ENCODE results near the gene MVB12B. TPM values are rescaled to one million over a fixed set of nuclear protein-coding genes. Genes with fewer than 3 reads are reported as not detected.

MVB12B gene
- total and polyA plus RNA-seq, 2 experiments from 2014 or later, result 19.0 to 29.9 TPM

DNA sequence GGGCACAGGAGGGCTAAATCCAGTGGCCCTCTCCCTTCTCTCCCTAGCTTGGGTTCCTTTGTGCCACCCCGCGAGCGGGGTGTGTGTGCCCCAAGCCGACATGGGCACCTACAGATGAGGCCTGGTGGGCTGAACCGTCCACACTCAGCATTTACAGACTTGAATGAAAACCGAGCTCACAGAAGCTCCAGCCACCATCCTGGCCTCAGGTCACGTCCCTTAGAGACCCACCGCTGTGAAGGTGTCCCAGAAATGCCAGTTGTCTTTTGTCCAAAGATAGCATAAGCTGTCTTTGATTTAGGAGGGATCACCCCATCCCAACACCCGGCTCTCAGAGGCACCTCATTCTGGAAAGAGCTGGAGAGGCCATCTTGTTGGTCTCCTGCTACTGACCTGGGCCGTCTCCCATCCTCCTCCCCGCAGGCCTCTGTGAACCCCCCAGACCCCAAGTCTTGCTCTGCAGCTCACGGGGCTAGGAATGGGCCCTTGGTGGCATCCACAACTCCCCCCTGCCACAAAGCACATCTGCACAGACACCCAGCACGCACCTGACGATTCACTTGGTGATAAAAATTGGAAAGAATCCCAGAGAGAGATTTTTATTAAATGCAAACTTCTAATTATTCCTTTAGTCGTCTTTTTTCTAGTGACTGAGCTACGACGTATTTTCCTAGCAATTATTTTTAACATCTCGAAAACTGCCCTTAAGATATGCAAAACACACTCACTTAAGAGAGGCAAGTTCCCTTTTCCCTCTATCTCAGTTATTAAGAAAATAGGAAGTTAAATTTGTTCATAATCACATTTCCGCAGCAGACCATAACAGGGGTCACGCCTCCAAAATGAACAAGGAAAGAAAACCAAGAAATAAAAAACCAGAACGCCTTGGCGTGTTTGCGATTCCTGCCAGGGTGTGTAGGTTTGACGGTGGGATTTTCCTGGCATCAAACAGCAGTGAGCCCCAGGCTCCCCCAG is 206.6 kb downstream of the MVB12B start:
- H3K36me3 ChIP-seq, result no peaks in the 10 kb centered on the region
- no peak for DNase-seq (ENCODE audit: low read depth in 1 of 2, low spot score in 1 of 2)
- no peaks in the 10 kb centered on the region for H3K9me3 ChIP-seq (ENCODE audit: low read depth)
- peaks cover 9% of the 10 kb centered on the region for H3K27me3 ChIP-seq
- H3K4me1 ChIP-seq (ENCODE audit: low read depth), result peaks cover 21% of the 10 kb centered on the region
- no peak overlapping the region for H3K4me3 ChIP-seq
- no peak overlapping the region for H3K27ac ChIP-seq
- TF ChIP-seq, protein P1, sequence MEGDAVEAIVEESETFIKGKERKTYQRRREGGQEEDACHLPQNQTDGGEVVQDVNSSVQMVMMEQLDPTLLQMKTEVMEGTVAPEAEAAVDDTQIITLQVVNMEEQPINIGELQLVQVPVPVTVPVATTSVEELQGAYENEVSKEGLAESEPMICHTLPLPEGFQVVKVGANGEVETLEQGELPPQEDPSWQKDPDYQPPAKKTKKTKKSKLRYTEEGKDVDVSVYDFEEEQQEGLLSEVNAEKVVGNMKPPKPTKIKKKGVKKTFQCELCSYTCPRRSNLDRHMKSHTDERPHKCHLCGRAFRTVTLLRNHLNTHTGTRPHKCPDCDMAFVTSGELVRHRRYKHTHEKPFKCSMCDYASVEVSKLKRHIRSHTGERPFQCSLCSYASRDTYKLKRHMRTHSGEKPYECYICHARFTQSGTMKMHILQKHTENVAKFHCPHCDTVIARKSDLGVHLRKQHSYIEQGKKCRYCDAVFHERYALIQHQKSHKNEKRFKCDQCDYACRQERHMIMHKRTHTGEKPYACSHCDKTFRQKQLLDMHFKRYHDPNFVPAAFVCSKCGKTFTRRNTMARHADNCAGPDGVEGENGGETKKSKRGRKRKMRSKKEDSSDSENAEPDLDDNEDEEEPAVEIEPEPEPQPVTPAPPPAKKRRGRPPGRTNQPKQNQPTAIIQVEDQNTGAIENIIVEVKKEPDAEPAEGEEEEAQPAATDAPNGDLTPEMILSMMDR (IDR thresholded peaks at IDR 0.05; ENCODE audit: low read depth, low read length), result no peak

DNA sequence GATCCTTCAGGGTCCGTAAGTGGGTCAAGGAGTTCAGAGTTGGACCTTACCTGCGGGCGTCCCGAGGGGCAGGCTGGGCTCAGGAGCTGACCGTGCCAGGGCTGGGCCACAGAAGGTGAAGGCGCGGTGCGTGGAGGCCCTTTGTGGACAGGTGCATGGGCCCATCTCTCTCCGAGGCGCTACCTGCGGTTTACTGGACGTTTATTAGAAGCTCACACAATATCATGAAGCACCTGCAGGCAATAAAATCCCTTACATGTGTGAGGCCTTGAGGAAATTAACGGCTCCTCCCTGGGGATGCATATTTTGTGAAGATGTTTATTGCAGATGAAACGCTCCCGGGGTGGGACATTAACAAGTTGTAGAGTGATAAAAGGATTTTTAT is 207.3 kb downstream of the MVB12B start:
- Histone ChIP-seq H3K27ac (no peak overlapping the region), H3K27me3 (peaks cover 9% of the 10 kb centered on the region), H3K4me3 (no peak overlapping the region), H3K4me1 (ENCODE audit: low read depth) (peaks cover 21% of the 10 kb centered on the region), H3K36me3 (no peaks in the 10 kb centered on the region), H3K9me3 (ENCODE audit: low read depth) (no peaks in the 10 kb centered on the region)
- DNase-seq (ENCODE audit: low read depth in 1 of 2, low spot score in 1 of 2), result no peak
- TF ChIP-seq, protein P1 (IDR thresholded peaks at IDR 0.05; ENCODE audit: low read depth, low read length), result no peak

DNA sequence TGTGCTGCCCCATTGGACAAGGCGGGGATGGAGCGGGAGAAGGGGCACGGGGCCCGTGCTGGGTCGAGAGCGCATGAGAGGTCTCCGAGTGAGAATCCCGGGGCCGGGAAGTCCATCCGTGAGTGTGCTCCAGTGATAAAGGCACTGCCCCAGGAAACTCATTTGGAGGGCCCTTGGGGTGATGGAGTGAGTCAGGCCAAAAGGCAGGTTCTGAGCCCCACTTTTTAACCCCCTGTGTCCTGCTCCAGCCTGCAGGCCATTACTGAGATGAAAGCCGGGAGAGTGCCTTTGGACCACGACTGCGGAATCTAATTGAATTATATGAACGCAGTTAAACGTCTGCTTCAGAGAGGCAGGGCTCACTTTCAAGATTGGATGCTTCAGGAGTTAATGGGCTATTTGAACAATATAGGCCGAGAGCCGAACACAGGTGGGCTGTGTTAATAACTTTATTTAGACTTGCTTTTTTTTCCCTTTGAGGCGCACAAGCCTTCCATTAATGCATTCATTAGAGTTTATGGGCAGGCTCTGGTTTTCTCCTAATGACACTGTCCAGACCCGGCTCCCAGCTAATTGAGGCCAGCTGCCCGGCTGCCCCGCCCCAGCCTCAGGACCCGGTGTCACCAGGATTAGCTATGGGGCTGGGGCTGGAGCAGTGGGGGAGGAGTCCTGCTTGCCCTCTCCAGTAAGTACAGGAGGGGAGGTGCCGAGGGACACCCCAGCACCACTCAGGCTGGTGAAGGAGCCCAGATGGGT is 208.0 kb downstream of the MVB12B start:
- peaks cover 9% of the 10 kb centered on the region for H3K27me3 ChIP-seq
- peaks cover 21% of the 10 kb centered on the region for H3K4me1 ChIP-seq (ENCODE audit: low read depth)
- TF ChIP-seq, protein P1 (IDR thresholded peaks at IDR 0.05; ENCODE audit: low read depth, low read length), result no peak
- no peaks in the 10 kb centered on the region for H3K36me3 ChIP-seq
- H3K4me3 ChIP-seq, result no peak overlapping the region
- DNase-seq (ENCODE audit: low read depth in 1 of 2, low spot score in 1 of 2), result peak in 1 of 2 donors; percentile 76
- no peak overlapping the region for H3K27ac ChIP-seq
- no peaks in the 10 kb centered on the region for H3K9me3 ChIP-seq (ENCODE audit: low read depth)

DNA sequence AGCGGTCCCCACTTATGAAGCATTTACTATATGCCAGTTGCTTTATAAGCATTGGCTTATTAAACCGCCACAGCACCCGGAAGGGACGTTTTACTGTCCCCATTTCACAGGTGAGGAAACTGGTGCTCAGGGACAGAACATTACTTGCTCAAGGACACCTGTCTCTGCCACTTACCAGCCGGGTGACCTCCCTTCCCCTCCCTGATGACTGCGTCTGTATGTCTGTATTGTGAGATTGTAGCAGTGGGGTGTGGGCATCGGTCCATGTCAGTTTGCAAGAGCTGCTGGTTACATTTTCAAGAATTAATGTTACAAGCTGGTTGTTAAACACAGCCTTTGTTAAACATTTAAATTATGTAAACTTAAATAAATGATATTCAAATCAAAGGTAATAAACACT is 209.5 kb downstream of the MVB12B start:
- no peak overlapping the region for H3K4me3 ChIP-seq
- TF ChIP-seq, protein P1 (IDR thresholded peaks at IDR 0.05; ENCODE audit: low read depth, low read length), result no peak
- H3K36me3 ChIP-seq, result no peaks in the 10 kb centered on the region
- no peaks in the 10 kb centered on the region for H3K9me3 ChIP-seq (ENCODE audit: low read depth)
- no peak for DNase-seq (ENCODE audit: low read depth in 1 of 2, low spot score in 1 of 2)
- no peak overlapping the region for H3K27ac ChIP-seq
- peaks cover 9% of the 10 kb centered on the region for H3K27me3 ChIP-seq
- H3K4me1 ChIP-seq (ENCODE audit: low read depth), result peaks cover 21% of the 10 kb centered on the region

DNA sequence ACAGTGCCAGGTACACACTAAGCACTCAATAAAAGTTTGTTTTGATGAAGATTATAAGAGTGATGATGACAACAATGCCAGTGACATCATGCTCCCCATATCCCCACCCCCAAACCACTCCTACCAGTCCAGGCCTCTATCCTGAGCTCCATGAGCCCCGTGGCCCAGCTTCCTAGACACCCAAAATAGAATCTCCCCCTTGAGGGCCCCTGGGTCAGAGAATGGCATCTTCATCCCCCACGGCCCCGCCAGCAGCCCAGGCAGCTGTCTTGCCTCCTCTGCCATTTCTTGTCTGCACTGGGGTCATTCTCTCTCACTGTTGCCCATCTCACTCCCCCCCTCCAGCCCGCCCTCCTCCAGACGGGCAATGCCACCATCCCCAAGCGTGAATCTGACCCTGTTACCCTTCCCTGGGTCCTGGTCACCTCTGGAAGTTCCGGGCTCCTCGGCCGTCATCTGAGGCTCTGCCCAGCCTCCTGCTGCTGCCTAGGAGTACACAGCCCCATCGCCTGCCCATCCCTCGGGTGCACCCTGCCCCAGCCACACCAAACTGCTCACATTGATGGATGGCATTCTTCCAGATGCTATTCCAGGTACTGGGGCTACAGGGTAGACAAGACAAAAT is 210.3 kb downstream of the MVB12B start:
- Histone ChIP-seq H3K4me3 (no peak overlapping the region), H3K36me3 (no peaks in the 10 kb centered on the region), H3K4me1 (ENCODE audit: low read depth) (peaks cover 16% of the 10 kb centered on the region), H3K9me3 (ENCODE audit: low read depth) (no peaks in the 10 kb centered on the region), H3K27ac (no peak overlapping the region), H3K27me3 (peaks cover 9% of the 10 kb centered on the region)
- TF ChIP-seq, protein P1 (IDR thresholded peaks at IDR 0.05; ENCODE audit: low read depth, low read length), result no peak
- DNase-seq (ENCODE audit: low read depth in 1 of 2, low spot score in 1 of 2), result no peak
